Loucy (cell line): ENCODE results near the gene TGM5.

Experiments used
- H2AFZ ChIP-seq: fragments of 200-600 bp; sonication (generic); 2 replicates; pipeline ENCODE4 v1.6.0; 2016; ENCODE audit warnings: antibody characterized with exemption, mild to moderate bottlenecking, low read length, moderate library complexity
- H3F3A ChIP-seq: fragments of 200-600 bp; 2 replicates; pipeline ENCODE4 v1.6.0; 2016; ENCODE audit warnings: antibody characterized with exemption, low read depth, mild to moderate bottlenecking
- H3K27me3 ChIP-seq: fragments of 200-600 bp; sonication (generic); 2 replicates; pipeline ENCODE4 v1.6.1; 2014; ENCODE audit warnings: low read length, mild to moderate bottlenecking; ENCODE audit not compliant: insufficient read depth, poor library complexity, severe bottlenecking
- H3K36me3 ChIP-seq: fragments of 200-600 bp; sonication (generic); 2 replicates; pipeline ENCODE4 v1.6.1; 2016; ENCODE audit warnings: low read length; ENCODE audit not compliant: insufficient read depth
- H3K4me1 ChIP-seq: fragments of 200-600 bp; sonication (generic); 2 replicates; pipeline ENCODE4 v1.5.1; 2014; ENCODE audit warnings: low read length, mild to moderate bottlenecking; ENCODE audit not compliant: insufficient read depth, poor library complexity, severe bottlenecking
- H3K4me2 ChIP-seq: fragments of 200-600 bp; sonication (generic); 2 replicates; pipeline ENCODE4 v1.6.0; 2014; ENCODE audit warnings: antibody characterized with exemption, low read length, low read depth, mild to moderate bottlenecking; ENCODE audit not compliant: poor library complexity, severe bottlenecking
- H3K4me3 ChIP-seq: fragments of 200-600 bp; sonication (generic); 2 replicates; pipeline ENCODE4 v1.5.1; 2014; ENCODE audit warnings: low read length, mild to moderate bottlenecking, mixed read lengths; ENCODE audit not compliant: poor library complexity, severe bottlenecking
- H3K79me2 ChIP-seq: fragments of 200-600 bp; sonication (generic); 2 replicates; pipeline ENCODE4 v1.6.1; 2014; ENCODE audit warnings: low read length; ENCODE audit not compliant: insufficient read depth
- H3K9ac ChIP-seq: fragments of 200-600 bp; sonication (generic); 2 replicates; pipeline ENCODE4 v1.6.0; 2014; ENCODE audit warnings: mild to moderate bottlenecking, low read depth, low read length, moderate library complexity; ENCODE audit not compliant: poor library complexity, severe bottlenecking
- H3K9me2 ChIP-seq: fragments of 200-600 bp; sonication (generic); replicated peaks from 2 replicates; pipeline ENCODE4 v1.6.1; 2016; ENCODE audit warnings: low read depth, low read length, mixed read lengths
- H3K9me3 ChIP-seq: fragments of 200-600 bp; sonication (generic); 2 replicates; pipeline ENCODE4 v1.6.1; 2014; ENCODE audit warnings: mild to moderate bottlenecking, antibody characterized with exemption, low read length, low read depth; ENCODE audit not compliant: insufficient read depth
- H4K20me1 ChIP-seq: fragments of 200-600 bp; sonication (generic); 2 replicates; pipeline ENCODE4 v1.6.0; 2014; ENCODE audit warnings: antibody characterized with exemption, low read length, mild to moderate bottlenecking; ENCODE audit not compliant: insufficient read depth, poor library complexity, severe bottlenecking
- CTCF ChIP-seq: fragments of 200-600 bp; sonication (generic); conservative IDR thresholded peaks from 2 replicates; pipeline ENCODE4 v1.5.1; 2014; ENCODE audit warnings: mild to moderate bottlenecking, antibody characterized with exemption, low read length
- EZH2phosphoT487 ChIP-seq: fragments of 200-600 bp; IDR thresholded peaks from 2 replicates; pipeline ENCODE4 v1.6.1; 2018; ENCODE audit warnings: antibody characterized with exemption, mild to moderate bottlenecking, moderate library complexity, borderline replicate concordance

The TGM5 gene

GRCh38 chr15:43283526-43283925, 16.8 kb upstream of the TGM5 start:
- H2AFZ ChIP-seq = no peak overlapping the region
- H3K9ac ChIP-seq = no peak overlapping the region
- H4K20me1 ChIP-seq = no peaks in the 10 kb centered on the region
- H3K4me1 ChIP-seq = peaks cover 6% of the 10 kb centered on the region
- H3K9me3 ChIP-seq = no peaks in the 10 kb centered on the region
- H3K9me2 ChIP-seq = no peaks in the 10 kb centered on the region
- H3K79me2 ChIP-seq = no peaks in the 10 kb centered on the region
- TF ChIP-seq CTCF (no peak), EZH2phosphoT487 (no peak)
- H3K4me3 ChIP-seq = no peak overlapping the region
- H3K4me2 ChIP-seq = peak overlapping the region; percentile 6
- no peaks in the 10 kb centered on the region for H3F3A ChIP-seq
- no peaks in the 10 kb centered on the region for H3K36me3 ChIP-seq
- H3K27me3 ChIP-seq = no peaks in the 10 kb centered on the region

DNA sequence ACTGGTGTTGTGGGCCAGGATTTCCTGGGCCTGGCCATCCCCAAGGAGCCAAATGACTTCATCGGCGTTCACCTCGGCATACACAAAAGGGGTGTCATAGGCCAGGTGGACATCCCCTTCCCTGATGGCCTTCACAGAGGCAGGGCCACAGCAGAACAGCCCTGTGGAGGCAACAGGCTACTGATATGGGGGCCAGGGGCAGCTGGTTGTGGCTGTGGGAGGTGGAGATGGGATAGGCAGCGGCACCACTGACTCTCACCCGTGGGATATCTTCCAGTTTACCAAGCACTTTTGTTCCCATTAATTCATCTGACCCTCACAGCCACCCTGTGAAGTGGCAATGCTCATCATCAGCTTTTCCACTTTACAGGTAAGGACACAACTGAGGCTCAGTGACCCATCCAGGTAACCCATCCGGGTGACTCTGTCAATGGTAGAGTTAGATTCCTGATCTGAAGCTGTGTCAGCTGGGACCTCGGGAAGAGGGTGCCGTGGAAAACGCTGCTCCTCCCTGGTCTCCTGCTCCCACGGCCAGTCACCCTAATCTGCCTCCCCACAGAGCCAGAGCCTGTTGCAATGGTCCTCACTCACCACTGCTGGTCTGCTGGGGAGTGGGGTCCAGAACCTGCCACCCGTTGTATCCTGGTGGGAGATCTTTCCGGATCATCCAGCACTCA, 15.3 kb upstream of the TGM5 start:
- Histone ChIP-seq H3K4me2 (no peak overlapping the region), H3K4me1 (peaks cover 6% of the 10 kb centered on the region), H3K4me3 (no peak overlapping the region), H3K36me3 (no peaks in the 10 kb centered on the region), H2AFZ (no peak overlapping the region), H3K79me2 (no peaks in the 10 kb centered on the region), H3K27me3 (no peaks in the 10 kb centered on the region), H4K20me1 (no peaks in the 10 kb centered on the region), H3K9me2 (no peaks in the 10 kb centered on the region), H3F3A (no peaks in the 10 kb centered on the region), H3K9ac (no peak overlapping the region), H3K9me3 (no peaks in the 10 kb centered on the region)
- TF ChIP-seq CTCF (no peak), EZH2phosphoT487 (no peak)

- Histone ChIP-seq H3K9me2 (no peaks in the 10 kb centered on the region), H4K20me1 (no peaks in the 10 kb centered on the region), H3K4me1 (peaks cover 6% of the 10 kb centered on the region), H3K79me2 (no peaks in the 10 kb centered on the region), H2AFZ (no peak overlapping the region), H3K9me3 (no peaks in the 10 kb centered on the region), H3K4me2 (no peak overlapping the region), H3K4me3 (no peak overlapping the region), H3K27me3 (no peaks in the 10 kb centered on the region), H3K9ac (no peak overlapping the region), H3F3A (no peaks in the 10 kb centered on the region), H3K36me3 (no peaks in the 10 kb centered on the region)
- TF ChIP-seq EZH2phosphoT487 = no peak
- TF ChIP-seq CTCF = no peak
Observed at GRCh38 chr15:43280996-43281395, 14.3 kb upstream of the TGM5 start.
